Suprapubic skin (tissue), 4 donors: ENCODE results near the gene PIK3CB. TPM values are rescaled to one million over a fixed set of nuclear protein-coding genes. Genes with fewer than 3 reads are reported as not detected.
A peak's percentile ranks its signal among the peaks of the same experiment; 100 is the strongest.

Experiments
- DNase-seq, 2 donors: peaks; one replicate each; pipeline ENCODE4 v3.0.0-alpha.2; 2019; ENCODE audit warnings: low spot score in 2 of 2
- H3K27ac ChIP-seq: fragments of 200-600 bp; sonication (generic); one replicate; pipeline ENCODE4 v1.5.1; 2019
- H3K27me3 ChIP-seq: fragments of 200-600 bp; sonication (generic); one replicate; pipeline ENCODE4 v1.5.1; 2019
- H3K36me3 ChIP-seq: fragments of 200-600 bp; sonication (generic); one replicate; pipeline ENCODE4 v1.5.1; 2019
- H3K4me1 ChIP-seq: fragments of 200-600 bp; sonication (generic); one replicate; pipeline ENCODE4 v1.5.1; 2019
- H3K4me3 ChIP-seq: fragments of 200-600 bp; sonication (generic); one replicate; pipeline ENCODE4 v1.5.1; 2019; ENCODE audit warnings: mild to moderate bottlenecking
- H3K9me3 ChIP-seq: fragments of 200-600 bp; sonication (generic); one replicate; pipeline ENCODE4 v1.5.1; 2019
- EP300 ChIP-seq: sonication (generic); formaldehyde crosslinking; IDR thresholded peaks from one replicate; pipeline ENCODE4 v1.6.1; 2017; ENCODE audit warnings: antibody characterized with exemption
- POLR2A ChIP-seq, 2 donors: fragments of 450-650 bp; IDR thresholded peaks; one replicate each; pipeline ENCODE4 v1.6.1; 2017; ENCODE audit warnings: antibody characterized with exemption in 2 of 2, mild to moderate bottlenecking in 2 of 2, moderate library complexity in 2 of 2
- POLR2AphosphoS5 ChIP-seq, 3 donors: sonication (generic); formaldehyde crosslinking; IDR thresholded peaks; one replicate each; pipeline ENCODE4 v1.6.1; 2017; ENCODE audit warnings: antibody characterized with exemption in 3 of 3
- WGBS: methylation state at CpG from one replicate; pipeline ENCODE4 v1.1.5; 2018; 5-methylcytosine and 5-hydroxymethylcytosine counted together
- total RNA-seq, 4 donors: library from RNA; depleted of rRNA; stranded (reverse); fragments of >200 nt; gene quantifications; one replicate each; pipeline ENCODE4 v1.1.0, GENCODE V29; 2016
- TF ChIP-seq, protein P1 (sequence below), 2 donors: fragments of 200-600 bp in 1 of 2; fragments of 450-650 bp in 1 of 2; sonication (generic) in 1 of 2; IDR thresholded peaks; one replicate each; pipeline ENCODE4 v1.5.1; 2016 to 2019; ENCODE audit warnings: antibody characterized with exemption in 2 of 2, mild to moderate bottlenecking in 1 of 2, moderate library complexity in 1 of 2

The PIK3CB gene
- total RNA-seq, 4 donors from 2014 or later: 47.4 to 66.9 (median 53.2) TPM

DNA sequence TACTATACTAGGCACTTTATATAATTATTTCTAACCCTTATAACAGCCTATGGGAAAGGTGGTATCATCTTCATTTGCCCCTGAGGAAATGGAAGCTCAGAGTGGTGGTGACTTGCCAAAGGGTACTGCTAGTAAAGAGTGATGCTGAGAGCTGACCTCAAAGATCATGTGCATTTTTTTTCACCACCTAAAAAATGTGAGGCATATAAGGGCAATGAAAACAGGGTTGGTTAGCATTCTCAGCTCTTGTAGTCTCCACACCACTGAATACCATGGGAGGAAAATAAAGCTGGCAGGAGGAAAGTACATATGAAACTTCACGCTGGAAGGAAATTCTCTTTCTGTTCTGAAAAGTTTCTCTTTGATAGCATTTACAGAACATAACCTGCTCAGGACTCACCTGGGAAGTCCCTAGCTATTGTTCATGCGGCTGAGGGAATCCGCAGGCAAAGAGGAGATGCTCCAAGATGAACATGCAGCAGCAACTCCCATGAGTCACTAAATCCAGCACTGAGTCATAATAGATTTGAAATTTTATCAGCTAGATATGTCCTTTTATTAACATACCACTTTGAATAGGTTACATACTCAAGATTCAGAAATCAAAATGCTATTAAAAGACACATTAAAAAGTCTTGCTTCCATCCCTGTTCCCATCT is 208.9 kb downstream of the PIK3CB start:
- Histone ChIP-seq H3K4me1 (peaks cover 4% of the 10 kb centered on the region), H3K27me3 (no peaks in the 10 kb centered on the region), H3K9me3 (no peaks in the 10 kb centered on the region), H3K4me3 (no peak overlapping the region), H3K36me3 (peaks cover 5% of the 10 kb centered on the region), H3K27ac (no peak overlapping the region)
- WGBS: 49% methylated on average over 3 of the region's 3 CpGs
- no peak for DNase-seq
- no peak for TF ChIP-seq POLR2A (IDR thresholded peaks at IDR 0.05)
- no peak for TF ChIP-seq POLR2AphosphoS5 (IDR thresholded peaks at IDR 0.05)
- no peak for TF ChIP-seq EP300
- TF ChIP-seq, protein P1, sequence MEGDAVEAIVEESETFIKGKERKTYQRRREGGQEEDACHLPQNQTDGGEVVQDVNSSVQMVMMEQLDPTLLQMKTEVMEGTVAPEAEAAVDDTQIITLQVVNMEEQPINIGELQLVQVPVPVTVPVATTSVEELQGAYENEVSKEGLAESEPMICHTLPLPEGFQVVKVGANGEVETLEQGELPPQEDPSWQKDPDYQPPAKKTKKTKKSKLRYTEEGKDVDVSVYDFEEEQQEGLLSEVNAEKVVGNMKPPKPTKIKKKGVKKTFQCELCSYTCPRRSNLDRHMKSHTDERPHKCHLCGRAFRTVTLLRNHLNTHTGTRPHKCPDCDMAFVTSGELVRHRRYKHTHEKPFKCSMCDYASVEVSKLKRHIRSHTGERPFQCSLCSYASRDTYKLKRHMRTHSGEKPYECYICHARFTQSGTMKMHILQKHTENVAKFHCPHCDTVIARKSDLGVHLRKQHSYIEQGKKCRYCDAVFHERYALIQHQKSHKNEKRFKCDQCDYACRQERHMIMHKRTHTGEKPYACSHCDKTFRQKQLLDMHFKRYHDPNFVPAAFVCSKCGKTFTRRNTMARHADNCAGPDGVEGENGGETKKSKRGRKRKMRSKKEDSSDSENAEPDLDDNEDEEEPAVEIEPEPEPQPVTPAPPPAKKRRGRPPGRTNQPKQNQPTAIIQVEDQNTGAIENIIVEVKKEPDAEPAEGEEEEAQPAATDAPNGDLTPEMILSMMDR (IDR thresholded peaks at IDR 0.05): no peak

DNA sequence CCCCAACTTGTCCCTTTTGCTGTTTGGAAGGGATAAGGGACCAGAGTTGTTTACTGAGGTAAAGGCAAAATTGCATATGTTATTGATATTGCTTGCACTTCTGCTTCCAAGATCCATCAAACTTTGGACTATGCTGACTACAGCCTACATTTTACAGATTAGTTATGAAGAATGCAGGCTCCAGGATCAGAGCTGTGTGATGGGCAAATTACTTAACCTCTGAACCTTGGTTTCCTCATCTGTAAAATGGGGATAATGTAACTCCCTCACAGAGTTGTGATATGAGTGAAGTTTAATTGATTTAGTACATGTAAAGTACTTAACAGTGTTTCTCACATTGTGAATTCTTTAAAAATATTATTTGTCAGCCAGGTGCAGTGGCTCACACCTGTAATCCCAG is 210.2 kb downstream of the PIK3CB start:
- Histone ChIP-seq H3K4me1 (peaks cover 4% of the 10 kb centered on the region), H3K27ac (no peak overlapping the region), H3K36me3 (peaks cover under 1% of the 10 kb centered on the region), H3K9me3 (no peaks in the 10 kb centered on the region), H3K4me3 (no peak overlapping the region), H3K27me3 (no peaks in the 10 kb centered on the region)
- no peak for DNase-seq
- TF ChIP-seq POLR2A (IDR thresholded peaks at IDR 0.05): no peak
- TF ChIP-seq EP300: no peak
- TF ChIP-seq, protein P1 (IDR thresholded peaks at IDR 0.05): no peak
- no peak for TF ChIP-seq POLR2AphosphoS5 (IDR thresholded peaks at IDR 0.05)

DNA sequence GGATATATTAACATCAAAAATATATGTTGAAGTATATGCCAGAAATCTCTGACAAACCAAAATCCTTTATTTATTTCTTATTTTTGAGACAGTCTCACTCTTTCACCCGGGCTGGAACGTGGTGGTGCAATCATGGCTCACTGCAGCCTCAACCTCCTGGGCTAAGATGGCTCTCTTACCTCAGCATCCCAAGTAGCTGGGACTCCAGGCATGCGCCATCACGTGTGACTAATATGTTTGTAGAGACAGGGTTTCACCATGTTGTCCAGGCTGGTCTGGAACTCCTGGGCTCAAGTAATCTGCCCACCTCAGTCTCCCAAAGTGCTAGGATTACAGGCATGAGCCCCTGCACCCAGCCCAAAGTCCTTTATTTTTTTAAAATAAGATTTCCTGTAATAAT is 214.3 kb downstream of the PIK3CB start:
- Histone ChIP-seq H3K4me1 (no peaks in the 10 kb centered on the region), H3K27ac (no peak overlapping the region), H3K36me3 (no peaks in the 10 kb centered on the region), H3K27me3 (no peaks in the 10 kb centered on the region), H3K9me3 (no peaks in the 10 kb centered on the region), H3K4me3 (no peak overlapping the region)
- WGBS: 96% methylated on average over 4 of the region's 4 CpGs
- TF ChIP-seq EP300: no peak
- TF ChIP-seq, protein P1 (IDR thresholded peaks at IDR 0.05): no peak
- TF ChIP-seq POLR2AphosphoS5 (IDR thresholded peaks at IDR 0.05): no peak
- no peak for TF ChIP-seq POLR2A (IDR thresholded peaks at IDR 0.05)
- no peak for DNase-seq

DNA sequence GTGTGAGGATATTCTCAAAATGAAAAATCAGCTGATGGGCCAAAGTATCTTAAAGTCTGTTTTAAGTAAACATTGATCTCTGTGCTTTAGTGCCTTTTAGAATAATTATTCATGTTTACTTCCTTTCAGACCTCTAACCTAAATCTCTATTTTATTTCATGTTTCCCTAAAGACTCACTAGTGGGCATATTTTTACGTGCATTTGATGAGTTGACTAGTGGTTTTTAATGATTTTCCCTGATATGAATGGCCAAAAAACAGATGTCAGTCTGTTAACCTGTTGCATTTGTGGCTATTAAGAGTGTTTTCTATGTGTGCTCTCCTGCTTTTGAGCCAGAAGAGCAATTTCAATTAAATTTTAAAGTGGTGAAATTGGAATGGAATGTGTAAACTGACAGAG is 219.3 kb downstream of the PIK3CB start:
- H3K36me3 ChIP-seq: no peaks in the 10 kb centered on the region
- no peak overlapping the region for H3K4me3 ChIP-seq
- TF ChIP-seq, protein P1 (IDR thresholded peaks at IDR 0.05): no peak
- TF ChIP-seq POLR2AphosphoS5 (IDR thresholded peaks at IDR 0.05) (no peak), EP300 (no peak), POLR2A (IDR thresholded peaks at IDR 0.05) (no peak)
- H3K27me3 ChIP-seq: no peaks in the 10 kb centered on the region
- no peaks in the 10 kb centered on the region for H3K9me3 ChIP-seq
- H3K27ac ChIP-seq: no peak overlapping the region
- no peaks in the 10 kb centered on the region for H3K4me1 ChIP-seq
- DNase-seq: no peak
- 91% methylated on average over 1 of the region's 1 CpG for WGBS

DNA sequence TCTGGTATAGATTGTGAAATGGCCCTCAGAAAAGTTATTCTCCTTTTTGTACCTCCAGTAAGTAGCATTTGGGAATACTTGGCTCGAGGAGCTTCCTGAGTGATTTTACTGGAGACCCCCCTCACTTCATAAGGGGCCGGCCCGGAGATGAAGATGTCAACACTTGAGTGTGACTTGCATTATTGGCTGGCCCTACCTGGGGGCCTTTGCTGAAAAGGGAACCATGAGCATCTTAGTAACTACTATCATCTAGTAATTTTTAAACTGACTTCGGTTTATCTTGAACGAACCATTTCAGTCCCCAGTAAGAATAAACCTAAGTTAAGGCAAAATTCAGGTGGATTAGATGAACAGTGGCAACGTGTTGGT is 224.8 kb downstream of the PIK3CB start:
- DNase-seq: no peak
- Histone ChIP-seq H3K4me3 (peak overlapping the region; percentile 75), H3K9me3 (no peaks in the 10 kb centered on the region), H3K36me3 (no peaks in the 10 kb centered on the region), H3K27me3 (no peaks in the 10 kb centered on the region), H3K27ac (no peak overlapping the region), H3K4me1 (peaks cover 16% of the 10 kb centered on the region)
- TF ChIP-seq, protein P1 (IDR thresholded peaks at IDR 0.05): no peak
- no peak for TF ChIP-seq POLR2AphosphoS5 (IDR thresholded peaks at IDR 0.05)
- TF ChIP-seq EP300: no peak
- 79% methylated on average over 6 of the region's 6 CpGs for WGBS
